ENCODE measurements around the gene IER2. TPM values are rescaled to one million over a fixed set of nuclear protein-coding genes. Genes with fewer than 3 reads are reported as not detected.

The IER2 gene
- total and polyA plus RNA-seq, 9 of the 15 experiments (the other 6 are each of a cell fraction or from before 2014, with no cell fraction given): 4.5 to 205 (median 23.7) TPM

- TF ChIP-seq BRF2 (IDR thresholded peaks at IDR 0.05; ENCODE audit: borderline replicate concordance, insufficient read depth, insufficient read length) (no peak), KDM4B (IDR thresholded peaks at IDR 0.05; ENCODE audit: borderline replicate concordance in 2 of 2, low read depth in 1 of 2) (no peak), ZNF644 (tag; IDR thresholded peaks at IDR 0.05; ENCODE audit: low read depth) (no peak), NFIX (CRISPR knock-in tag; IDR thresholded peaks at IDR 0.05; ENCODE audit: low read depth) (no peak), NCOA2 (IDR thresholded peaks at IDR 0.05; ENCODE audit: partially characterized antibody in 2 of 2) (no peak), NELFE (IDR thresholded peaks at IDR 0.05; ENCODE audit: insufficient read depth, insufficient read length) (no peak), TCF7 (IDR thresholded peaks at IDR 0.05; ENCODE audit: borderline replicate concordance) (no peak), ARNT (IDR thresholded peaks at IDR 0.05) (peak; percentile 24 to 61; a peak in 1 of 4 replicates), UBTF (IDR thresholded peaks at IDR 0.05; ENCODE audit: borderline replicate concordance in 1 of 2, low read depth in 2 of 2, low read length in 2 of 2) (no peak), MCM3 (IDR thresholded peaks at IDR 0.05) (no peak), ADNP (tag; IDR thresholded peaks at IDR 0.05) (peak; percentile 98), OTX1 (CRISPR knock-in tag; IDR thresholded peaks at IDR 0.05) (no peak; the same call in 1 of the 2 replicates), SUPT5H (IDR thresholded peaks at IDR 0.05) (no peak; the same call in none of the 2 replicates), SIRT6 (IDR thresholded peaks at IDR 0.05; ENCODE audit: low read depth, low read length) (peak; percentile 86), FOXK2 (conservative IDR thresholded peaks at IDR 0.05 in 1 of 2, IDR thresholded peaks at IDR 0.05 in 1 of 2; ENCODE audit: low read depth in 2 of 2) (no peak), GABPB2 (CRISPR knock-in tag; conservative IDR thresholded peaks at IDR 0.05) (no peak), HNRNPUL1 (IDR thresholded peaks at IDR 0.05; ENCODE audit: low read length) (peak; percentile 94), SP1 (CRISPR knock-in tag; IDR thresholded peaks at IDR 0.05) (0 out of 2 replicates have a peak, but pooled peaks have one; percentile 83), ZBTB8A (IDR thresholded peaks at IDR 0.05; ENCODE audit: partially characterized antibody) (no peak), EP300 (IDR thresholded peaks at IDR 0.05; ENCODE audit: low read length) (no peak)
- TF ChIP-seq, protein P1, sequence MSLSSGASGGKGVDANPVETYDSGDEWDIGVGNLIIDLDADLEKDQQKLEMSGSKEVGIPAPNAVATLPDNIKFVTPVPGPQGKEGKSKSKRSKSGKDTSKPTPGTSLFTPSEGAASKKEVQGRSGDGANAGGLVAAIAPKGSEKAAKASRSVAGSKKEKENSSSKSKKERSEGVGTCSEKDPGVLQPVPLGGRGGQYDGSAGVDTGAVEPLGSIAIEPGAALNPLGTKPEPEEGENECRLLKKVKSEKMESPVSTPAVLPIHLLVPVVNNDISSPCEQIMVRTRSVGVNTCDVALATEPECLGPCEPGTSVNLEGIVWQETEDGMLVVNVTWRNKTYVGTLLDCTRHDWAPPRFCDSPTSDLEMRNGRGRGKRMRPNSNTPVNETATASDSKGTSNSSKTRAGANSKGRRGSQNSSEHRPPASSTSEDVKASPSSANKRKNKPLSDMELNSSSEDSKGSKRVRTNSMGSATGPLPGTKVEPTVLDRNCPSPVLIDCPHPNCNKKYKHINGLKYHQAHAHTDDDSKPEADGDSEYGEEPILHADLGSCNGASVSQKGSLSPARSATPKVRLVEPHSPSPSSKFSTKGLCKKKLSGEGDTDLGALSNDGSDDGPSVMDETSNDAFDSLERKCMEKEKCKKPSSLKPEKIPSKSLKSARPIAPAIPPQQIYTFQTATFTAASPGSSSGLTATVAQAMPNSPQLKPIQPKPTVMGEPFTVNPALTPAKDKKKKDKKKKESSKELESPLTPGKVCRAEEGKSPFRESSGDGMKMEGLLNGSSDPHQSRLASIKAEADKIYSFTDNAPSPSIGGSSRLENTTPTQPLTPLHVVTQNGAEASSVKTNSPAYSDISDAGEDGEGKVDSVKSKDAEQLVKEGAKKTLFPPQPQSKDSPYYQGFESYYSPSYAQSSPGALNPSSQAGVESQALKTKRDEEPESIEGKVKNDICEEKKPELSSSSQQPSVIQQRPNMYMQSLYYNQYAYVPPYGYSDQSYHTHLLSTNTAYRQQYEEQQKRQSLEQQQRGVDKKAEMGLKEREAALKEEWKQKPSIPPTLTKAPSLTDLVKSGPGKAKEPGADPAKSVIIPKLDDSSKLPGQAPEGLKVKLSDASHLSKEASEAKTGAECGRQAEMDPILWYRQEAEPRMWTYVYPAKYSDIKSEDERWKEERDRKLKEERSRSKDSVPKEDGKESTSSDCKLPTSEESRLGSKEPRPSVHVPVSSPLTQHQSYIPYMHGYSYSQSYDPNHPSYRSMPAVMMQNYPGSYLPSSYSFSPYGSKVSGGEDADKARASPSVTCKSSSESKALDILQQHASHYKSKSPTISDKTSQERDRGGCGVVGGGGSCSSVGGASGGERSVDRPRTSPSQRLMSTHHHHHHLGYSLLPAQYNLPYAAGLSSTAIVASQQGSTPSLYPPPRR (CRISPR knock-in tag; IDR thresholded peaks at IDR 0.05; ENCODE audit: borderline replicate concordance): no peak
Measured at GRCh38 chr19:13154911-13155471, 4.8 kb downstream of the IER2 start (continued).
